Smooth muscle cell (in vitro differentiated cells): Measurements from ENCODE around the gene IGDCC3. TPM values are rescaled to one million over a fixed set of nuclear protein-coding genes. Genes with fewer than 3 reads are reported as not detected.

Experiments used
- DNase-seq: peaks from one replicate; lab custom pipeline; 2025; ENCODE audit not compliant: unreplicated experiment; lab: John Stamatoyannopoulos, UW
- H2AFZ ChIP-seq: fragments of 200-600 bp; sonication (generic); 2 replicates; pipeline ENCODE4 v1.6.0; 2016; ENCODE audit warnings: antibody characterized with exemption, low read depth, mild to moderate bottlenecking
- H3F3A ChIP-seq: fragments of 200-600 bp; sonication (generic); 2 replicates; pipeline ENCODE4 v1.6.0; 2017; ENCODE audit warnings: antibody characterized with exemption, low read depth
- H3K27ac ChIP-seq: fragments of 200-600 bp; sonication (generic); 2 replicates; pipeline ENCODE4 v1.5.1; 2016; ENCODE audit warnings: low read depth, mild to moderate bottlenecking
- H3K27me3 ChIP-seq: fragments of 200-600 bp; sonication (generic); 2 replicates; pipeline ENCODE4 v1.6.1; 2016; ENCODE audit warnings: low read depth, mild to moderate bottlenecking
- H3K36me3 ChIP-seq: fragments of 200-600 bp; sonication (generic); 2 replicates; pipeline ENCODE4 v1.5.1; 2016; ENCODE audit warnings: low read depth
- H3K4me1 ChIP-seq: fragments of 200-600 bp; sonication (generic); 2 replicates; pipeline ENCODE4 v1.5.1; 2016; ENCODE audit warnings: low read depth
- H3K4me2 ChIP-seq: fragments of 200-600 bp; sonication (generic); 2 replicates; pipeline ENCODE4 v1.6.0; 2016; ENCODE audit warnings: mild to moderate bottlenecking
- H3K4me3 ChIP-seq: fragments of 200-600 bp; sonication (generic); 2 replicates; pipeline ENCODE4 v1.5.1; 2016; ENCODE audit warnings: mild to moderate bottlenecking
- H3K79me2 ChIP-seq: fragments of 200-600 bp; sonication (generic); 2 replicates; pipeline ENCODE4 v1.6.0; 2016; ENCODE audit warnings: low read depth, mild to moderate bottlenecking
- H3K9ac ChIP-seq: fragments of 200-600 bp; sonication (generic); 2 replicates; pipeline ENCODE4 v1.6.0; 2016; ENCODE audit warnings: low read depth
- H3K9me3 ChIP-seq: fragments of 200-600 bp; sonication (generic); replicated peaks from 2 replicates; pipeline ENCODE4 v1.5.1; 2016; ENCODE audit warnings: low read depth
- H4K20me1 ChIP-seq: fragments of 200-600 bp; sonication (generic); 2 replicates; pipeline ENCODE4 v1.6.0; 2016; ENCODE audit warnings: low read depth
- CTCF ChIP-seq: fragments of 200-600 bp; sonication (generic); IDR thresholded peaks from 2 replicates; pipeline ENCODE4 v1.5.1; 2017; ENCODE audit warnings: borderline replicate concordance, mild to moderate bottlenecking, antibody characterized with exemption; ENCODE audit not compliant: insufficient read depth, poor library complexity, severe bottlenecking
- WGBS: methylation state at CpG from one replicate; pipeline ENCODE4 v1.1.7; 2016; ENCODE audit warnings: low lambda C conversion rate; 5-methylcytosine and 5-hydroxymethylcytosine counted together
- polyA plus RNA-seq: library from polyadenylated mRNA; unstranded; fragments of >200 nt; fragmentation: Nextera tagmentation; extraction: Ambion mirVana; gene quantifications from 2 replicates; pipeline ENCODE4 v1.2.1, GENCODE V29; 2016
- total RNA-seq: library from RNA; depleted of rRNA; stranded (reverse); fragments of >200 nt; gene quantifications from 2 replicates; pipeline ENCODE4 v1.2.3, GENCODE V29; 2014

IGDCC3 gene
- total and polyA plus RNA-seq, 2 experiments from 2014 or later: 3.2 to 5.9 TPM

DNA sequence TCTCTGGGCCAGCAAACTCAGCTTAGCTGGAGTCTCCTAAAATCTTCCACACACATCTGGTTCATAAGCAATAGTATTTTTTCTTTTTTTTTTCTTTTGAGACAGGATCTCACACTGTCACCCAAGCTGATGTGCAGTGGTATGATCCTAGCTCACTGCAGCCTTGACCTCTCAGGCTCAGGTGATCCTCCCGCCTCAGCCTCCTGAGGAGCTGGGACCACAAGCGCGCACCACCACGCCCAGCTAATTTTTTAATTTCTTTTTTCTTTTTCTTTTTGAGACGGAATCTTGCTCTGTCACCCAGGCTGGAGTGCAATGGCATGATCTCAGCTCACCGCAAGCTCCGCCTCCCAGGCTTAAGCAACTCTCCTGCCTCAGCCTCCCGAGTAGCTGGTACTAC is 39.0 kb downstream of the IGDCC3 start:
- Histone ChIP-seq H3K4me3 (no peak overlapping the region), H3K27ac (no peak overlapping the region), H3K27me3 (no peaks in the 10 kb centered on the region), H2AFZ (no peak overlapping the region), H3K4me2 (no peak overlapping the region), H4K20me1 (no peaks in the 10 kb centered on the region), H3F3A (no peaks in the 10 kb centered on the region), H3K9me3 (no peaks in the 10 kb centered on the region), H3K36me3 (no peaks in the 10 kb centered on the region), H3K9ac (no peak overlapping the region), H3K79me2 (peaks cover 9% of the 10 kb centered on the region), H3K4me1 (peaks cover 29% of the 10 kb centered on the region)
- TF ChIP-seq CTCF: no peak
- no peak for DNase-seq
- 89% methylated on average over 8 of the region's 8 CpGs for WGBS

GRCh38 chr15:65338366-65338765 is 39.4 kb downstream of the IGDCC3 start:
- 66% methylated on average over 3 of the region's 3 CpGs for WGBS
- H3K27me3 ChIP-seq: no peaks in the 10 kb centered on the region

DNA sequence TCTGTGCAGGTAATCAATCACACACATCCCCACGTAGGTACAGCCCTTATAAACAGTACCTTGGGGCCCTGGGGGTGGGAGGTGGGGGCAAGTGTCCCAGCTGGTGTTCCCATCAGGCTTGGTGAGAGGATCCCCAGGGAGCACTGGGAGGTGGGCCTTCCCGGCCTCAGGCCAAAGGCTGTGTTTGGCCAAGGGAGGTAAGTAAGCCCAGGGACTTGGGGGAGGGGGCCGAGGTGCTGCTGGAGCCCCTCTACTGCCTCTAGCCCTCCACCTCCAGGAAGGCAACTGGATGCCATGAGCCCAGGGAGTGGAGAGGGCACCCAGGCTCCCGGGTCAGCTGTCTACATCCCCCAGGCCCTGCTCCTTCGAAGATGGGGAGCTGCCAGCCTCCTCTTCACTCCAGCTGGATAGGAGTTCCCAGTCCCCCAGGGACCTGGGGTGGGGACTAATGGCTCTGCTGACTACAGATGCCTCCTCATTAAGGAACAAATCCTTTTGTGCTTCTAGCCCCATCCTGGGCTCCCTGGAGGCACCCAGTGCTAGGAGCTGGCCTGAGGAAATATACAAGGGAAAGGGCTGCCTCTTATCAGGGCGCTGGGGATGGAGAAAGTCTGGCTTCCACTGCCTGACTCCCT is 40.2 kb downstream of the IGDCC3 start:
- WGBS: 75% methylated on average over 6 of the region's 6 CpGs
- no peak for TF ChIP-seq CTCF

More at GRCh38 chr15:65338366-65338765, 39.4 kb downstream of the IGDCC3 start:
- H2AFZ ChIP-seq: no peak overlapping the region
- H4K20me1 ChIP-seq: no peaks in the 10 kb centered on the region
- DNase-seq: no peak
- H3K27ac ChIP-seq: no peak overlapping the region
- no peak overlapping the region for H3K9ac ChIP-seq
- H3K4me2 ChIP-seq: no peak overlapping the region
- H3K4me3 ChIP-seq: no peak overlapping the region
- H3F3A ChIP-seq: no peaks in the 10 kb centered on the region
- no peaks in the 10 kb centered on the region for H3K9me3 ChIP-seq
- TF ChIP-seq CTCF: no peak
- peaks cover 9% of the 10 kb centered on the region for H3K79me2 ChIP-seq
- peaks cover 32% of the 10 kb centered on the region for H3K4me1 ChIP-seq
- no peaks in the 10 kb centered on the region for H3K36me3 ChIP-seq

More for the DNA sequence above, 40.2 kb downstream of the IGDCC3 start:
- Histone ChIP-seq H3K4me1 (peaks cover 32% of the 10 kb centered on the region), H3K4me2 (no peak overlapping the region), H3K9ac (no peak overlapping the region), H2AFZ (no peak overlapping the region), H3K27ac (no peak overlapping the region), H3K79me2 (peaks cover 9% of the 10 kb centered on the region), H3K27me3 (no peaks in the 10 kb centered on the region), H3K4me3 (no peak overlapping the region), H3K36me3 (no peaks in the 10 kb centered on the region), H4K20me1 (no peaks in the 10 kb centered on the region), H3F3A (no peaks in the 10 kb centered on the region), H3K9me3 (no peaks in the 10 kb centered on the region)
- no peak for DNase-seq
